Stimulated activated CD4-positive, alpha-beta T cell treated with anti-CD3 and anti-CD28 coated beads, Interleukin-12 subunit alpha, Interleukin-12 subunit beta, amount 100 ng/mL, for 4 hours (primary cell): ENCODE data around the gene MCC.

Experiments
- DNase-seq: peaks from one replicate; pipeline ENCODE4 v3.0.0-alpha.2; 2020

MCC gene

DNA sequence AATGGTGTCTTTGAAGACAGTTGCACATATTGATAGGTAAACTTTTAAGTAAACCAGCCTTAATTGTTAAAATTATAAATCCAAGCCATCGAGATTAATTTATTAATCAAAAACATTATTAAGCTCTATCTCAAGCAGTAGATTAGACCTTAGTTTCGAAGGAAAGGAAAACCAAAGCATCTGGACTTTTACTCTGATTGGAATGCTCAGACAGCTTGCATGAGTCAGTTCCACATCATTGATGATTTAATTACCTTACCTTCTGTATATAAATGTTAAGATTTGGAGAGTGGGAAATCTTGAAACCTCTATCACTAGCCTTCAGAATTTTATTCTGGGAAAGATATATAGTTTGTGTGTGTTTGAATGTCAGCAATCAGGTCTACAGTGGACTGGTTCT lies 487.8 kb downstream of the MCC start:
- no peak for DNase-seq

DNA sequence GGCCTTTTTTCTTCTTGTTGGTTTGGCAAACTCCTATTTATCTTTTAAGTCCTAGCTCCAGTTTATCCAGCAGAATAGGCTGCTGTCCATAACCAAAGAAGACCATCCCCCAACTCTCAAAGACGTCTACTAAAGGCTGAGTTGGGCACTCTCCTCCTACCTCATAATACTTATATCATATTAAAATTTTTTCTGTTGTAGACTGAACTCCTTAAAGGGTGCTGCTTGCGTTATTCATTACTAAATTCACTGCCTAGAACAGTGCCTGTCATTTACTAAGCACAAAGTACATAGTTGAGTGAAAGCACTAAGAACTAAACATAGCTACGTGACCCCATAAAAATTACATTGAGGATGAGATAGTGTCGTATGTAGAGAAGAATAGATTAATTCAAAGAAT lies 490.0 kb downstream of the MCC start:
- DNase-seq: no peak

DNA sequence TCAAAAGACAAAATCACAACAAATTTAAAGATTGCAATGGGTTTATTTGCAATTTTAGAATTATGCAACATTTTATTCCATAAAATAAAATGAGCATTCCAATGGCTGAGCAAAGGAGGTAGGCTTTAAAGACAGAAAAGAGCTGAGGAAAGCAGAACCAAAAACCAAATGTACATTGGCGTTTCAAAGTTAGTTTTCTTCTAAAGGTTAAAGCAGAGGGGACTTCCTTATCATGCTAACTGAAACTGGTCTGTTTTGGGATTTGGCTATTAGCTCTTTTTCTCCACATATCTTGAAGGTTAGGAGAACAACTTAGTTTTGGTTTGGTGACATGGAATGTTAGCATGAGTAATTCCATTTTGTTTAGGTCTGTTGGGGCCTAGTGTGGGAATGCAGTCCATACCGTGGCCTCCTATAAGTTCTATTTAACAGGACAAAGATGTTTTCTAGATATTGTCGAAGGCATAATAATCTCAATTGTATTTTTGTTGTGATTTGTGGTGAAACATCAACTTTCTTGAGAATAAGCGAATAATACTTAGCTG lies 491.4 kb downstream of the MCC start:
- no peak for DNase-seq

DNA sequence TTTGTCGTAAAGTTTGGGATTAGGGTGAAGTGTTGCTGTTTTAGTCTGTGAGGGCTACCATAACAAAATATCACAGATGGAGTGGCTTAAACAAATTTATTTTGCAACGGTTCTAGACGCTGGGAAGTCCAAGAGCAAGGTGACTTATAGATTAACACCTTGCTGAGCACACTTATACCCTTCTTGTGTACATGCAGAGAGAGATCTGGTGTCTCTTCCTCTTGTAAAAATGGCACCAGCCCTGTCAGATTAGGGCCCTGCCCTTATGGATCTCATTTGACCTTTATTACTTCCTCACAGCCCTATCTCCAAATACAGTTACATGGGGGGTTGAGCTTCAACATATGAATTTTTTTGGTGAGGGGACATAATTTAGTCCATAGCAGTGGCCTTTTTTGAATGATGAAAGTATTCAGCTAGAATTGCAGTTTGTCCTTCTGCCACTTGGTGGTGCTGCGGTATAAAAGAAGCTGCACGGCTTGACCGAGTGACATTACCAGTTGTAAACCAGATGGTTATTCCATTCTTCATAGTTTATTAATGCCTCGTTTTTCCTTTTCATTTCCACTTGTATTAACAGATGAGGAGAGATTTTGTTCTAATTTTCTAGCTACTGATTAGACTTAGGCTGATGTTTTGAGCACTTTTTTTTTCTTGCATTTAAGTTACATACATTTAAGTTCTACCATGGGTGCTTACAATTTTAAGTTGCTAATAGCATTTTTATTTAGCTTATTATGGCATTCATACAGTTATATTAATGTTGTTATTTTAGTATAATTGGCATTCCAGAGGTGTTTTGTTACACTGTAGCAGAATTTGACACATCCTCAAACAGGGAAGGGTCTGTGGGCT lies 492.3 kb downstream of the MCC start:
- peak; percentile 69 for DNase-seq

DNA sequence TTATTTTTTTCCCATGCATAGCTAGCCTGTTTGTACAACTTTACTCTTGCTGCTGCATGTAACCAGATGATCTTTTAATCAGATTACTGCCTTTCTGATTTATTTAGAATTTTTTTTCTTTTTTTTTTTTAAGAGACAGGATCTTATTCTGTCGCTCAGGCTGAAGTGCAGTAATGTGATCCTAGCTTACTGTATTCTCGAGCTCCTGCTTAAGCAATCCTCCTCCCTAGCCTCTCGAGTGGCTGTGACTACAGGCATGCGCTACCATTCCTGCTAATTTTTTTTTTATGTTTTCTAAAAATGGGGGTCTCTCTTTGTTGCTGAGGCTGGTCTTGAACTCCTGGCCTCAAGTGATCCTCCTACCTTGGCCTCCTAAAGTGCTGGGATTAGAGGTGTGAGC lies 502.0 kb downstream of the MCC start:
- DNase-seq: no peak

DNA sequence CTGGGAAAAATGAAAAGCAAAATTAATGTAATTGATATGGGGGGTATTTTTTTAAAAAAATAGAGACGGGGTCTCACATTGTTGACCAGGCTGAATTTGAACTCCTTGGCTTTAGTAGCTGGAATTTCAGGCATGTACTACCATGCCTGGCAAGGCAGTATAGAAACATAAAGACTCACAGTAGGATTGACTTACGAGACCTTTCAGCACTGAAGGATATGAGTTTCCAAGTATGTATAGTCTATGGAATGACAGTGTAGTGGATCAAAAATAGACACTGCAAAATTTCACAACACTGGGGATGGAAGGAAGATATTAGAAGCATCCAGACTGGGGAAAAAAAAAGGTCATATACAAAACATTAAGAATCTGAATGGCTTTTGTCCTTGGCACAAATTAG lies 504.9 kb downstream of the MCC start:
- DNase-seq: no peak

DNA sequence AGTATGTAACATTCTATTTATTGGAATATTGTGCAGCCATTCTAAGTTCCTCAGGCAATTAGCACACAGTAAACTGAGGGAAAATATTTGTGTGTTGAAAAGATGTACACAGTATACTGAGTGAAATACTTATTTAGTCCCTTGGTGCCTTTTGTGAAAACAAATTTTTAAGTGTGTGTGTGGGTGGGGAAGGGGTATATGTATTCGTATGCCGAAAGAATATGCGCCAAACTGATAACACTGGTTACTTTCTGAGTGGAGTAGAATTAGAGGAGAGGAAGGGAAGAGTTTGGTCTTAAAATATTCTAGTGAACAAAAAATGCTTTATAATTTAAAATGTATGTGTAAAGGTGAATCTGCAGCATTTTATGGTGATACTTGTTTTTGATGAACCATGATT lies 508.5 kb downstream of the MCC start:
- no peak for DNase-seq

DNA sequence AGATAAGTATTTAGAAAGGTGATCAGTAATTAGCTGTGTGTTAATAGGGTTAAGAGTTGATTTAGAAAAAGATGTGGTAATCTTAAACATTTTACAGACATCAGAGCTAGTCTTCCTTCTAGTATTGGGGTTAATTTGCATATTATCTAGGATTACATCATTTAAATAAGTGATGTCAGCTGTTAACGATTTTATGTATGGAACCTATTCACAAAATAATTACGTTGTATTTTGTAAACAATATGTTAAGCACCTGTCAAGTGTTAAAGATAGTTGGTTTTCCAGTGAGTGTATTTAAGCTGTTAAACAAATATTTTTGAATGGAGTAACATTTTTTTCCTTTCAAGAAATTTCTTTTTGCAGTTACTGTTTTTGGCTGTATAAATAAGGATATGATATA lies 509.4 kb downstream of the MCC start:
- no peak for DNase-seq

DNA sequence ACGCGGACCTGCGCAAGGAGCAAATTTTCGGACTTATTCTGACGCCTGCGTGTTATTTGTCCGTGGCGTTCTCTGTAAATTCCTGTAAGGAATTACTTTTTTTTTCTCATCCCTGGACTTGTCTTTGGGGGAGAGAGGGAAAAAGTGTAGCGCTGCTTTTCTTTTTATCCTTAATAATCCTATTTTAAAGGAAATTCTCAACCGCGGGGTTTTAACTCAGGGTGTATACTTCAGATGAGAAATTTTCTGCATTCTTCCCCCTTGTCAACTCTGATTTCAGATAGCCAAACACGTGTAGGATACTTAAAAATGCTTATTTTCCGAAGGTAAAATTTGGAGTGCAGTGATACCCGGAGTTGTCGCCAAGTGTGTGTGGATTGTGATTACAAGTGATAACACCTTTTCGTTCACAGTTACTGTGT lies 510.8 kb downstream of the MCC start:
- DNase-seq: no peak

DNA sequence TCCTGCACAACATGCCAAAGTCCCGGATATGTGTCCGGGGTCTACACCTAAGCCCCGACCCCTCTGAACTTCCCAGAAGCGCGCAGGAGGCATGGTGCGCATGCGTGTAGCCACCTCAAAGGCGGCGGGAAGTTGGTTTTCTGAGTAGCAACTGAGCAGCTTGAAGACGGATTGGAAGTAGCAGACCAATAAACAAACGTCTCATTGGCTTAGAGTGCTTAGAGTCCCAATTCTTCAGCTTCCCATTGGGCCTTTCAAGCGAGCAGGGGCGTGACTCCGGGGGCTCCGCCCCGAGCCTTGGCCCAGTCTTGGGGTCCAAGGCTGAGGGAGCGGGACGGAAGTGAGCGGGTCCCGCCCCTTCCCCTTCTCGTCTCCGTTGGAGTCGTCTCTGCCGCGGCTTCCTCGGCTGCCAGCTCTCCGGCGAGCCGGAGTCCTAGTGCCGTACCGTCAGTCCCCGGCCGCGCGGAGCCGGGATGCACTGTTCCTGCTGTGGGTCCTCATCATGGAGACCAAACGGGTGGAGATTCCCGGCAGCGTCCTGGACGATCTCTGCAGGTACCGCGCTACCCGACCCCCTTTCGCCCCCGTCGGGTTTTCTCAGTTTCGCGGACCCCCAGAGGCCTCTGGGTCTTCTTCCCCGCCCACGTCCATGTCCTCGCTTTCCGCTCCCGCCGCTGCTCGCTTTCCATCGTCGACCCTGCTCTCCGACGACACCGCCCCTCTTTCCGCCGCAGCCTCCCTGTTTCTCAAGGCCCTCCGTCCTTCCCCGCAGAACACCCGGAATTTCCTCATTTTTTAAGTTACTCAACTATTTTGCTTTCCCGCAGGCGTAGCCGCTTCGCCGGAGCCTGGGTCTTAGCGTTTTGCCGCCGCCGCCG lies 511.6 kb downstream of the MCC start, which contains the start of gene DCP2:
TSS of gene DCP2 (plus strand) at position 367 of the 878 bp plus-strand sequence. CDS start at position 503, 136 bp downstream.
- peak; percentile 88 for DNase-seq

DNA sequence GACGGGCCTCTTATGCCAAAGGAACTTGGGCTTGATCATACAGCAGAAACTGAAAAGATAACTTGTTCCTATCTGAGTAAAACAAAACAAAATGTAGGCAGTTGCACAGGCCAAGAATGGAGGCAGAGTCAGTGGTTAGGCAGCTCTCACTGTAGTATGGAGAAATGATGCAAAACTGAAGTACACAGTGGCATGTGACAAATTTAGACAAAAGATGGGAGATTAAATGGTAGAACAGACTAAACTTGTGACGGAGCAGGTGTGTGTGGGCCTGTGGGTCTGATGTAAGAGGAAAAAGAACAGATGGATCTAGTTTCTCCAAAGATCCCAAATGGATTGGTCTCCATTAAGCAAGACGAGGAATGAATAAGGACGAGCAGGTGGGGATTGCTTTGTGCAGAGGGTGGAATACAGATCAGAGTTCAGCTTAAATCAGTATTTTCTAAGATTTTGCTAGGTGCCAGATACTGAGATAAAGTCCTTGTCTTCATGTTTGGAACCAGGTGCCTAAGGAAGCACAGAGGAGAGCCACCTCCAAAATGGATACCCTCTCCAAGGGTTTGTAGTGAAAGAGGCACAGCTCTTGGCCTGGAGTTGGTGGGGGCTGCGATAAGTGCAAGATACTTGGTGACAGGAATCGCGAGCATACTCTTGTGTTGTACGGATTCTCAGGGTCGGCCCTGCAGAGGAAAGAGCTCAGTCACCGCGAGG lies 512.4 kb downstream of the MCC start:
- DNase-seq: no peak

DNA sequence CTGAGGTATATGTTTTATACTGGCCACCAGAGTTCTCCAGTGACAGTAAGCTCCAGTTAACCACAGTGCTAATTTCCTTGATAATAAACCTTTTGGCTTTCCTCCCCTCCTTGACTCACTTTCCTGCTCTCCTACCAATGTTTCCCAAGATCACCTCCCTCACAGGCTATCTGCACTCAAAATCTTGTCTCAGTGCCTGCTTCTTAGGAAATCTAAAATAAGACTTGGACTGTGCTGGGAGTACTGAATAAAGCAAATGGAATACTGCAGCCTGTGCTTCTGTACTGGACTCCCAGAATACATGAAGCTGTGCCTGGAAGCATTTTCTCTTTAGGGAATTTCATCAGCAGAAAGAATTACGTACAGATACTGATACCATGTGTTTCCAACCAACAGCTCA lies 513.4 kb downstream of the MCC start:
- no peak for DNase-seq

DNA sequence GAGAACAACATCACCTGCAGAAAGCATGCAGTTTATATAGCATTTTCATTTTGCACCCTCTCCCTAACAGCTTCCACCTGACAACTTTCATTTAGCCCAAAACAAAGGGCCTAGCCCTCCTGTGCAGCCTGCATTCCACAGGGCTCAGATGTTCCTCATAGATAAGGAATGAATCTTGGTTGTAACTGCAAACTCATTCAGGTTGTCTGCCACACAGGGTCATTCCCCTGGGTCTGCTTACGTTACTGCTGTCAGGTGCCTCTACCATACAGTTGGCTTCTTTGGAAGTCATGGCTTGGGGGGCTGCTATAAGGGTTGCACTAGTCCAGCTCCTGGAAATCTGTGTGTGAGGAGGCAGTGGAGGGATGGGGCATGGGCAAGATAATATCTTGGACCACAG lies 514.3 kb downstream of the MCC start:
- DNase-seq: no peak

DNA sequence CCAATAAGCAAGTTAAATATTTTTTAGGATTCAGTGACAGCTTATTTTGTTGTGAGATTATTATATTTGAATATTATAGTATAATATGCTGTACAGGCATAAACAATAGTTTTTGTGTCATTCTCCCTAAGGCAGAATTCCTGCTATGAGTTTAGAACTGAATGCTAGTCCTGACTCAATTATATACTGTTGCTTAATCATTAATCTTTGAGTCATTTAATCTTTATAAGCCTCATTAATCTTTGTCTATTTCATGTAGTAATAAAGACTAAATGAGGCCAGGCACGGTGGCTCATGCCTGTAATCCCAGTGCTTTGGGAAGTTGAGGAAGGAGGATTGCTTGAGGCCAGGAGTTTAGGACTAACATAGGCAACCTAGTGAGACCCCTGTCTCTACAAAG lies 515.2 kb downstream of the MCC start:
- no peak for DNase-seq
